SK-N-SH treated with all-trans-retinoic acid at 6 μM for 48 hours (cell line): ENCODE data around the gene SYN1.

ENCODE experiments used
- BACH2 ChIP-seq: fragments of 250-450 bp; sonication (Bioruptor Pico); IDR thresholded peaks from 2 replicates; pipeline ENCODE4 v1.9.0; 2021; ENCODE audit warnings: mild to moderate bottlenecking, borderline replicate concordance
- OSR1 ChIP-seq: fragments of 250-450 bp; sonication (Bioruptor Pico); IDR thresholded peaks from 2 replicates; pipeline ENCODE4 v1.8.0; 2022; ENCODE audit warnings: moderate library complexity, mild to moderate bottlenecking, inconsistent platforms
- TOX ChIP-seq: fragments of 250-450 bp; sonication (Bioruptor Pico); IDR thresholded peaks from 2 replicates; pipeline ENCODE4 v1.8.0; 2021; ENCODE audit warnings: mild to moderate bottlenecking, moderate library complexity, borderline replicate concordance
- ZFP30 ChIP-seq: fragments of 450-650 bp; formaldehyde crosslinking; IDR thresholded peaks from 2 replicates; pipeline ENCODE4 v1.5.0; 2022; ENCODE audit warnings: mild to moderate bottlenecking, moderate library complexity
- ZNF70 ChIP-seq: fragments of 450-650 bp; formaldehyde crosslinking; IDR thresholded peaks from 2 replicates; pipeline ENCODE4 v1.5.0; 2020; ENCODE audit warnings: mild to moderate bottlenecking, moderate library complexity
- TF ChIP-seq, protein P1 (sequence below): fragments of 250-450 bp; sonication (Bioruptor Pico); IDR thresholded peaks from 2 replicates; pipeline ENCODE4 v1.8.0; 2020; ENCODE audit warnings: mild to moderate bottlenecking, moderate library complexity, borderline replicate concordance
- TF ChIP-seq, protein P2 (sequence below): fragments of 250-450 bp; sonication (Bioruptor Pico); IDR thresholded peaks from 2 replicates; pipeline ENCODE4 v1.5.1; 2021; ENCODE audit warnings: mild to moderate bottlenecking, moderate library complexity
- TF ChIP-seq, protein P3 (sequence below): fragments of 250-450 bp; sonication (Bioruptor Pico); IDR thresholded peaks from 2 replicates; pipeline ENCODE4 v1.8.0; 2021; ENCODE audit warnings: low read depth, mild to moderate bottlenecking, moderate library complexity, borderline replicate concordance
- TF ChIP-seq, protein P4 (sequence below): fragments of 250-450 bp; sonication (Bioruptor Pico); IDR thresholded peaks from 2 replicates; pipeline ENCODE4 v1.5.0; 2020; ENCODE audit warnings: mild to moderate bottlenecking, moderate library complexity

DNA sequence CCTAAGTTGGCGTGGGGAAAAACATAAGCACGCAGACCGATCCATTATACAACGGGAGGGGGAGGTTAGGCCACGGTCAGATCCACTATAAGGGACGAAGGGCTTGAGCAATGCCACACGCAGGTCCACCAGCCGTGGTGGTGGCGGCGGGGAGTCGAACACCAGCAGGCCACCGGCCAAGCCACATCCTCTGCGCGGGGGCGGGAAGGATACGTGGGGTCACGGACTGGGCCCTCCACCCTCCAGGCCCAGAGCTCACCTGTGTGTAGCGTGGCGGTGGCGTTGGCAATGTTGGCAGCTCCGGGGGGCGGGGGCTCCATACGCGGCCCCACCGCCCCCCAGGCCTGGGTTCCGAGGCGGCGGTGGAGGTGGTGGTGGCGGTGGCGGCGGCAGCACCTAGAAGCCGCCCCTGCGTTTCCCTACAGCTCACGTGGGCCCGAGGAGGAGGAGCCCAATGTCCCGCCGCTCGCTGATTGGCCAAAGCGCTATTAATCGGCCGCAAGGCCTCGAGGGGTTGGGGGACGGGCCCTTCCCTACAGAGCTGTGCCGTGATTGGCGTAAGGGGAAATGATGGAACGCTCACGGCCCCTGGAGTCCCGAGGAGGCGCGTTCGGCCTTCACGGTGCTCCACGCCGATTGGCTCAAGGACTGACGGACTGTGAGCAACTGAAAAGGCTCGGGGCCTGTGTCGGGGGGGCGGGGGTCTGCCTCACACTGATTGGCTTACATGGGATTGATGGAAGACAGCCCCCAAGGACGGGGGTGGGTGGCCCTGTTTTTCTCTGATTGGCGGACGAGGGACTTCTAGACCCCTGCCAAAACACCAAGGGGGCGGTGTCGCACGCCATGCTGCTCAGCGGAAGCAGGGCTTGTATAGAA, 30.7 kb upstream of the SYN1 start, which contains the start of gene ELK1:
- TF ChIP-seq, protein P1, sequence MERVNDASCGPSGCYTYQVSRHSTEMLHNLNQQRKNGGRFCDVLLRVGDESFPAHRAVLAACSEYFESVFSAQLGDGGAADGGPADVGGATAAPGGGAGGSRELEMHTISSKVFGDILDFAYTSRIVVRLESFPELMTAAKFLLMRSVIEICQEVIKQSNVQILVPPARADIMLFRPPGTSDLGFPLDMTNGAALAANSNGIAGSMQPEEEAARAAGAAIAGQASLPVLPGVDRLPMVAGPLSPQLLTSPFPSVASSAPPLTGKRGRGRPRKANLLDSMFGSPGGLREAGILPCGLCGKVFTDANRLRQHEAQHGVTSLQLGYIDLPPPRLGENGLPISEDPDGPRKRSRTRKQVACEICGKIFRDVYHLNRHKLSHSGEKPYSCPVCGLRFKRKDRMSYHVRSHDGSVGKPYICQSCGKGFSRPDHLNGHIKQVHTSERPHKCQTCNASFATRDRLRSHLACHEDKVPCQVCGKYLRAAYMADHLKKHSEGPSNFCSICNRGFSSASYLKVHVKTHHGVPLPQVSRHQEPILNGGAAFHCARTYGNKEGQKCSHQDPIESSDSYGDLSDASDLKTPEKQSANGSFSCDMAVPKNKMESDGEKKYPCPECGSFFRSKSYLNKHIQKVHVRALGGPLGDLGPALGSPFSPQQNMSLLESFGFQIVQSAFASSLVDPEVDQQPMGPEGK (CRISPR knock-in tag) = no peak
- TF ChIP-seq ZFP30 (CRISPR knock-in tag) (no peak), TOX (CRISPR knock-in tag) (no peak), ZNF70 (CRISPR knock-in tag) (no peak), BACH2 (CRISPR knock-in tag) (no peak), OSR1 (CRISPR knock-in tag) (no peak)
- TF ChIP-seq, protein P2, sequence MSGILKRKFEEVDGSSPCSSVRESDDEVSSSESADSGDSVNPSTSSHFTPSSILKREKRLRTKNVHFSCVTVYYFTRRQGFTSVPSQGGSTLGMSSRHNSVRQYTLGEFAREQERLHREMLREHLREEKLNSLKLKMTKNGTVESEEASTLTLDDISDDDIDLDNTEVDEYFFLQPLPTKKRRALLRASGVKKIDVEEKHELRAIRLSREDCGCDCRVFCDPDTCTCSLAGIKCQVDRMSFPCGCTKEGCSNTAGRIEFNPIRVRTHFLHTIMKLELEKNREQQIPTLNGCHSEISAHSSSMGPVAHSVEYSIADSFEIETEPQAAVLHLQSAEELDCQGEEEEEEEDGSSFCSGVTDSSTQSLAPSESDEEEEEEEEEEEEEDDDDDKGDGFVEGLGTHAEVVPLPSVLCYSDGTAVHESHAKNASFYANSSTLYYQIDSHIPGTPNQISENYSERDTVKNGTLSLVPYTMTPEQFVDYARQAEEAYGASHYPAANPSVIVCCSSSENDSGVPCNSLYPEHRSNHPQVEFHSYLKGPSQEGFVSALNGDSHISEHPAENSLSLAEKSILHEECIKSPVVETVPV = no peak
- TF ChIP-seq, protein P3, sequence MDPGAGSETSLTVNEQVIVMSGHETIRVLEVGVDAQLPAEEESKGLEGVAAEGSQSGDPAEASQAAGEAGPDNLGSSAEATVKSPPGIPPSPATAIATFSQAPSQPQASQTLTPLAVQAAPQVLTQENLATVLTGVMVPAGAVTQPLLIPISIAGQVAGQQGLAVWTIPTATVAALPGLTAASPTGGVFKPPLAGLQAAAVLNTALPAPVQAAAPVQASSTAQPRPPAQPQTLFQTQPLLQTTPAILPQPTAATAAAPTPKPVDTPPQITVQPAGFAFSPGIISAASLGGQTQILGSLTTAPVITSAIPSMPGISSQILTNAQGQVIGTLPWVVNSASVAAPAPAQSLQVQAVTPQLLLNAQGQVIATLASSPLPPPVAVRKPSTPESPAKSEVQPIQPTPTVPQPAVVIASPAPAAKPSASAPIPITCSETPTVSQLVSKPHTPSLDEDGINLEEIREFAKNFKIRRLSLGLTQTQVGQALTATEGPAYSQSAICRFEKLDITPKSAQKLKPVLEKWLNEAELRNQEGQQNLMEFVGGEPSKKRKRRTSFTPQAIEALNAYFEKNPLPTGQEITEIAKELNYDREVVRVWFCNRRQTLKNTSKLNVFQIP (CRISPR knock-in tag) = no peak
- TF ChIP-seq, protein P4, sequence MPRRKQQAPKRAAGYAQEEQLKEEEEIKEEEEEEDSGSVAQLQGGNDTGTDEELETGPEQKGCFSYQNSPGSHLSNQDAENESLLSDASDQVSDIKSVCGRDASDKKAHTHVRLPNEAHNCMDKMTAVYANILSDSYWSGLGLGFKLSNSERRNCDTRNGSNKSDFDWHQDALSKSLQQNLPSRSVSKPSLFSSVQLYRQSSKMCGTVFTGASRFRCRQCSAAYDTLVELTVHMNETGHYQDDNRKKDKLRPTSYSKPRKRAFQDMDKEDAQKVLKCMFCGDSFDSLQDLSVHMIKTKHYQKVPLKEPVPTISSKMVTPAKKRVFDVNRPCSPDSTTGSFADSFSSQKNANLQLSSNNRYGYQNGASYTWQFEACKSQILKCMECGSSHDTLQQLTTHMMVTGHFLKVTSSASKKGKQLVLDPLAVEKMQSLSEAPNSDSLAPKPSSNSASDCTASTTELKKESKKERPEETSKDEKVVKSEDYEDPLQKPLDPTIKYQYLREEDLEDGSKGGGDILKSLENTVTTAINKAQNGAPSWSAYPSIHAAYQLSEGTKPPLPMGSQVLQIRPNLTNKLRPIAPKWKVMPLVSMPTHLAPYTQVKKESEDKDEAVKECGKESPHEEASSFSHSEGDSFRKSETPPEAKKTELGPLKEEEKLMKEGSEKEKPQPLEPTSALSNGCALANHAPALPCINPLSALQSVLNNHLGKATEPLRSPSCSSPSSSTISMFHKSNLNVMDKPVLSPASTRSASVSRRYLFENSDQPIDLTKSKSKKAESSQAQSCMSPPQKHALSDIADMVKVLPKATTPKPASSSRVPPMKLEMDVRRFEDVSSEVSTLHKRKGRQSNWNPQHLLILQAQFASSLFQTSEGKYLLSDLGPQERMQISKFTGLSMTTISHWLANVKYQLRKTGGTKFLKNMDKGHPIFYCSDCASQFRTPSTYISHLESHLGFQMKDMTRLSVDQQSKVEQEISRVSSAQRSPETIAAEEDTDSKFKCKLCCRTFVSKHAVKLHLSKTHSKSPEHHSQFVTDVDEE (CRISPR knock-in tag) = no peak
